ENCODE measurements around the gene PCDH19.

DNA sequence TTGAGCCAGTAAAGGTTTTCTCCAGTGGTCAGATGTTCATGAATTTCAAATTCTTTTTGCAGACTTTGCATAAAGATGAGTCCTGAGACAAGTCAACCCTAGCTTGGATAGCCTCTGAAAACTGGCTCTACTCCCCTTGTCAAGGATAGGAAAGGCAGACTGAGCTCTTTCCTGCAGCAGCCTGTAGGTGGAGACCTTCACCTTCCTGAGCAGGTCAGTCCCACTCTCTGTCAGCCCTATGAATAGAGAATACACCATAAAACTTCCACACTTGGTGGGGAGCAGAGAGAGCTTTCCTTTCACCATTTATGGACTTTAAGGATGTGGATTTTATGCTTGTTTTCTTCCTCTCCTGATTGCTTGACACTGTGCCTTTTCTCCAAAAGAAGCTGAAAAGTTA, 41.9 kb downstream of the PCDH19 start:
- TF ChIP-seq, protein P1, sequence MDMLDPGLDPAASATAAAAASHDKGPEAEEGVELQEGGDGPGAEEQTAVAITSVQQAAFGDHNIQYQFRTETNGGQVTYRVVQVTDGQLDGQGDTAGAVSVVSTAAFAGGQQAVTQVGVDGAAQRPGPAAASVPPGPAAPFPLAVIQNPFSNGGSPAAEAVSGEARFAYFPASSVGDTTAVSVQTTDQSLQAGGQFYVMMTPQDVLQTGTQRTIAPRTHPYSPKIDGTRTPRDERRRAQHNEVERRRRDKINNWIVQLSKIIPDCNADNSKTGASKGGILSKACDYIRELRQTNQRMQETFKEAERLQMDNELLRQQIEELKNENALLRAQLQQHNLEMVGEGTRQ (IDR thresholded peaks at IDR 0.05; ENCODE audit: borderline replicate concordance, low read depth, low read length), result no peak
- TF ChIP-seq CTCF (IDR thresholded peaks at IDR 0.05) (peak; percentile 43; the same call in 1 of the 2 replicates), REST (IDR thresholded peaks at IDR 0.05; ENCODE audit: low read depth, low read length) (no peak), RCOR1 (IDR thresholded peaks at IDR 0.05; ENCODE audit: low read length) (no peak), FOXM1 (IDR thresholded peaks at IDR 0.05; ENCODE audit: low read depth) (no peak), TAF1 (IDR thresholded peaks at IDR 0.05; ENCODE audit: borderline replicate concordance, low read depth, low read length) (no peak), FOSL2 (IDR thresholded peaks at IDR 0.05; ENCODE audit: borderline replicate concordance, low read depth) (no peak), POLR2AphosphoS5 (IDR thresholded peaks at IDR 0.05; ENCODE audit: low read depth, low read length) (no peak), EP300 (IDR thresholded peaks at IDR 0.05; ENCODE audit: borderline replicate concordance in 1 of 2, low read depth in 1 of 2, low read length in 1 of 2) (no peak), JUND (IDR thresholded peaks at IDR 0.05) (no peak), YY1 (IDR thresholded peaks at IDR 0.05; ENCODE audit: low read depth) (no peak), MXI1 (IDR thresholded peaks at IDR 0.05; ENCODE audit: low read depth, low read length) (no peak)
- TF ChIP-seq, protein P2, sequence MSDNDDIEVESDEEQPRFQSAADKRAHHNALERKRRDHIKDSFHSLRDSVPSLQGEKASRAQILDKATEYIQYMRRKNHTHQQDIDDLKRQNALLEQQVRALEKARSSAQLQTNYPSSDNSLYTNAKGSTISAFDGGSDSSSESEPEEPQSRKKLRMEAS (IDR thresholded peaks at IDR 0.05; ENCODE audit: low read depth), result no peak
